Naive thymus-derived CD4-positive, alpha-beta T cell (primary cell): ENCODE measurements around the gene BEAN1. TPM values are rescaled to one million over a fixed set of nuclear protein-coding genes. Genes with fewer than 3 reads are reported as not detected.
A peak's percentile ranks its signal among the peaks of the same experiment; 100 is the strongest.

Experiments used
- ATAC-seq: fragments of 150-1000 bp; cut with Tn5 transposase; 2 replicates; pipeline ENCODE4 v1.10.0; 2021; ENCODE audit warnings: mild to moderate bottlenecking, moderate library complexity
- CTCF ChIA-PET: fragments of 350-600 bp; sonication (Branson Sonifier 250); formaldehyde crosslinking; loops from one replicate; lab custom pipeline; 2021; ENCODE audit warnings: antibody characterized with exemption; lab: Charles Lee
- POLR2A ChIA-PET: fragments of 350-600 bp; sonication (Branson Sonifier 250); formaldehyde crosslinking; loops from one replicate; lab custom pipeline; 2021; ENCODE audit warnings: antibody characterized with exemption, inconsistent platforms; lab: Charles Lee
- DNase-seq, 9 donors: peaks; one replicate each; pipeline versions ENCODE4 v3.0.0 to v3.0.0-alpha.2; 2020 to 2022; ENCODE audit warnings: mixed read lengths in 1 of 9
- H3K27ac ChIP-seq: one replicate; pipeline ENCODE4 v1.7.0; 2013; ENCODE audit warnings: mild to moderate bottlenecking, low read depth, low read length, moderate library complexity
- H3K27me3 ChIP-seq, 2 donors: one replicate each; pipeline ENCODE4 v1.7.0; 2013; ENCODE audit warnings: low read length in 2 of 2, mild to moderate bottlenecking in 2 of 2, moderate library complexity in 2 of 2; ENCODE audit not compliant: control insufficient read depth in 2 of 2, insufficient read depth in 2 of 2
- H3K36me3 ChIP-seq, 3 experiments: 1 replicate in 2 of 3; 2 replicates in 1 of 3; pipeline ENCODE4 v1.7.0; 2013; ENCODE audit warnings: low read length in 3 of 3, mild to moderate bottlenecking in 3 of 3, moderate library complexity in 1 of 3; ENCODE audit not compliant: insufficient read depth in 3 of 3, control insufficient read depth in 2 of 3
- H3K4me1 ChIP-seq, 2 donors: one replicate each; pipeline ENCODE4 v1.7.0; 2013; ENCODE audit warnings: low read length in 2 of 2, mild to moderate bottlenecking in 2 of 2, moderate library complexity in 1 of 2; ENCODE audit not compliant: control insufficient read depth in 2 of 2, insufficient read depth in 2 of 2
- H3K4me3 ChIP-seq: 2 replicates; pipeline ENCODE4 v1.7.0; 2013; ENCODE audit warnings: mild to moderate bottlenecking, low read length
- H3K9me3 ChIP-seq, 3 experiments: 1 replicate in 2 of 3; 2 replicates in 1 of 3; pipeline ENCODE4 v1.7.0; 2013; ENCODE audit warnings: low read length in 3 of 3; ENCODE audit not compliant: control insufficient read depth in 2 of 3
- H3K27ac Mint-ChIP-seq, 9 donors: one replicate each; pipeline ENCODE4 v1.8.0; 2020 to 2022; ENCODE audit warnings: mixed read lengths in 9 of 9, mild to moderate bottlenecking in 8 of 9, moderate library complexity in 5 of 9, inconsistent platforms in 2 of 9
- H3K27me3 Mint-ChIP-seq, 5 donors: one replicate each; pipeline ENCODE4 v1.8.0; 2021 to 2022; ENCODE audit warnings: mixed read lengths in 5 of 5, mild to moderate bottlenecking in 1 of 5
- H3K36me3 Mint-ChIP-seq, 5 donors: one replicate each; pipeline ENCODE4 v1.8.0; 2020 to 2022; ENCODE audit warnings: mixed read lengths in 5 of 5, mild to moderate bottlenecking in 3 of 5, inconsistent platforms in 1 of 5
- H3K4me1 Mint-ChIP-seq, 7 donors: one replicate each; pipeline ENCODE4 v1.8.0; 2020 to 2022; ENCODE audit warnings: mixed read lengths in 7 of 7, mild to moderate bottlenecking in 3 of 7, inconsistent platforms in 1 of 7
- H3K4me3 Mint-ChIP-seq, 10 donors: one replicate each; pipeline ENCODE4 v1.8.0; 2020 to 2022; ENCODE audit warnings: mild to moderate bottlenecking in 10 of 10, mixed read lengths in 10 of 10, moderate library complexity in 6 of 10, inconsistent platforms in 2 of 10
- H3K9me3 Mint-ChIP-seq, 11 donors: one replicate each; pipeline ENCODE4 v1.8.0; 2020 to 2022; ENCODE audit warnings: mixed read lengths in 11 of 11, mild to moderate bottlenecking in 4 of 11, inconsistent platforms in 1 of 11, moderate library complexity in 1 of 11
- intact Hi-C, 2 donors: fragments of 100-400 bp; cut with micrococcal nuclease; formaldehyde crosslinking; loops; one replicate each; pipeline ENCODE4 v1.15.1; 2023
- polyA plus RNA-seq, 2 donors: library from polyadenylated mRNA; unstranded; fragments of 300-500 nt; fragmentation: Illumina TruSeq; gene quantifications; one replicate each; pipeline ENCODE4 v1.2.3, GENCODE V29; 2021
- total RNA-seq, 6 experiments: library from RNA in 5 of 6; stranded (reverse) in 5 of 6; gene quantifications; 1 replicate in 5 of 6; 2 replicates in 1 of 6; pipeline ENCODE4 v1.2.3 and lab custom pipeline; 2021 to 2026

BEAN1 gene
- total and polyA plus RNA-seq, 7 experiments from 2014 or later = not detected

DNA sequence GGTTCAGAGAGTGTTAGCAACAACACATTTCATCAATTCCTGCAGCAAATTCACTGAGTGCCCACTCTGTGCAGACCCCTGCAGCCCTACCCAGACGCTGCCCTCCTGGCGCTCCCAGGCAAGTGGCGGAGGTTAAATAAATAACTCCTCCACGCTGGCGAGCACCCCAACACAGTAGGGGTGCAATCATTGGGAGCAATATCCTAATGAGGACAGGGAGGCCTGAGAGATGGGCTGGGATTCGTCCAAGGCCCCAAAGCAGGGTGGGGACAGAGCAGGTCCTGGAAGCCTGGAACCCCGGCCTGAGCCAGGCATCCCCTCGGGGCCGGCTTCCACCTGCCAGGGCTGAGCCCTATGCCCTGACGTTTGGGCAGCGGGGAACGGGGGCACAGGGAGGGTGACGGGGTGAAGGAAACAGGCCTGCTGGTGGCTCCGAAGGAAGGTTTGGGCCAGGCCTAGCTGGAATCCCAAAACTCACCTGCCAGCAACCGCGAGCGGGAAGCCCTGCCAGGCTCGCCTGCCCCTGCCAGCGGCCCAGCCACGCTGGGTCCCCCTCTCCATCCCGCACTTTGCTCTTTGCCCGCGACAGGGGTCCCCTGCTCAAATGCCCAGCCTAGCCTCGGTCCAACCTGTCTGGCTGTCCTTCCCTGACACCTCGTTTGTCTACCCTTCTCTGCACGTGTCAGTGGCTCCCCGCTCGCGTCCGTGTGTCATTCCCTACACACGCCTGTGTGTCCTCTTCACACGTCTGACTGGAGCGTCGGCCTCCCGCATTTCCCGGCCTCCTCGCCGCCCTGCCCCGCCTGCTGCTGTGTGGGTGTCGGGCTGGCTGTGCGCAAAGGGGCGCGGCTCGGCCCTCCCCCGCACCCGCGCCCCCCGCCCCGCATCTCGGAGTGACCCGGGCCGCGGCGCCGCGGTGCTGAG lies 721 bp upstream of the BEAN1 start:
- Mint-ChIP-seq H3K27me3 (peaks cover 56 to 78% (median 64%) of the 10 kb centered on the region in 5 donors), H3K36me3 (peaks cover 0 to 4% (median 0%) of the 10 kb centered on the region in 5 donors), H3K27ac (no peak overlapping the region), H3K4me3 (peak overlapping the region; percentile 20 to 76 (median 57)), H3K4me1 (peaks cover 2 to 16% (median 7%) of the 10 kb centered on the region in 7 donors), H3K9me3 (peaks cover 0 to 5% (median 0%) of the 10 kb centered on the region in 11 donors)
- no peak for DNase-seq
- Histone ChIP-seq H3K4me3 (no peak overlapping the region), H3K4me1 (peaks cover 0 to 11% of the 10 kb centered on the region in 2 donors), H3K27ac (no peak overlapping the region), H3K27me3 (peaks cover 4 to 13% of the 10 kb centered on the region in 2 donors), H3K36me3 (no peaks in the 10 kb centered on the region), H3K9me3 (no peaks in the 10 kb centered on the region)
- intact Hi-C loops = no loop called here
- ChIA-PET CTCF (no interaction called here), POLR2A (no interaction called here)
- ATAC-seq = peak; percentile 27

- H3K9me3 Mint-ChIP-seq = peaks cover 0 to 5% (median 0%) of the 10 kb centered on the region in 11 donors
- POLR2A ChIA-PET = no interaction called here
- no peak overlapping the region for H3K4me3 ChIP-seq
These were observed 981 bp downstream of the BEAN1 start for GRCh38 chr16:66427871-66428681.

DNA sequence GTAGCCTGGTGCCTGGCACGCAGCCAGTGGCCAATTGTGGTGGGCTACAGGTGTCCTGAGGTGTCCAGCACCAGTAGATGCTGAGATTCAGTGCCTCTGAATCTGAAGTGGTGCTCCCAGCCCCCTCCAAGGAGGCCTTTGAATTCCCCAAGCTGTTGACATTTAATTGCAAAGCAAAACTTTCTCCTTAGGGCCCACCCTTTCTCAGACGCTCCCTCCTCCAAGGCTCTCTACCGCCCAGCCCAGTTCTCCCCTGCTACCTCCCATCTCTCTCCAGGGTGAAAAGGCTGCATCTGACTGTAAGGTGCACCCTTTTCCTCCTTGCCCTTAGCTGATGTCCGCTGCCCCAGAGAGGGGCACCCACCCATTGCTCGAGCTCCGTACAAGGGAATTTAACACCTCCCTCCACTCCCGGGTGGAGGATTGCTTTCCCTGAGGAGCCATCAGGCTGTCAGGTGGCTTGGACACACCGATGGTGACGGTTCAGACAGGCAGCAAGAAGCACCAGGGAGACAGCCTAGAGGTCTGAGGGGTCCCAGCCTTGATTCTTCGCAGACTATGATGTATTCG lies 1.7 kb downstream of the BEAN1 start:
- H3K9me3 ChIP-seq = no peaks in the 10 kb centered on the region
- ChIA-PET POLR2A (no interaction called here), CTCF (interaction anchor here (0.6 kb wide), 2 partner anchors 62 to 220 kb away, joined by 3 to 4 read pairs; no protein-coding TSS in a partner anchor)
- Mint-ChIP-seq H3K36me3 (peaks cover 0 to 2% (median 0%) of the 10 kb centered on the region in 5 donors), H3K4me3 (peak overlapping the region; percentile 3 to 79 (median 56)), H3K27me3 (peaks cover 64 to 75% (median 70%) of the 10 kb centered on the region in 5 donors), H3K9me3 (peaks cover 0 to 5% (median 0%) of the 10 kb centered on the region in 11 donors), H3K27ac (peak overlapping the region in 1 of 9 donors; percentile 74), H3K4me1 (peaks cover 2 to 16% (median 6%) of the 10 kb centered on the region in 7 donors)
- DNase-seq = no peak
- H3K4me3 ChIP-seq = no peak overlapping the region
- no peaks in the 10 kb centered on the region for H3K36me3 ChIP-seq
- intact Hi-C loops = loop anchor here in 1 of 2 donors (2.0 kb wide), 1 partner anchor 20 kb away; no protein-coding TSS in a partner anchor
- H3K4me1 ChIP-seq = peaks cover 0 to 11% of the 10 kb centered on the region in 2 donors
- ATAC-seq = no peak
- peaks cover 4 to 13% of the 10 kb centered on the region in 2 donors for H3K27me3 ChIP-seq
- H3K27ac ChIP-seq = no peak overlapping the region

More at GRCh38 chr16:66427871-66428681, 981 bp downstream of the BEAN1 start:
- no peaks in the 10 kb centered on the region for H3K36me3 ChIP-seq
- intact Hi-C loops = loop anchor here in 1 of 2 donors (2.0 kb wide), 1 partner anchor 19 kb away; no protein-coding TSS in a partner anchor
- H3K4me3 Mint-ChIP-seq = peak overlapping the region; percentile 20 to 79 (median 60)
- peaks cover 64 to 79% (median 68%) of the 10 kb centered on the region in 5 donors for H3K27me3 Mint-ChIP-seq
- peak; percentile 34 for ATAC-seq
- peaks cover 2 to 16% (median 6%) of the 10 kb centered on the region in 7 donors for H3K4me1 Mint-ChIP-seq
- H3K27me3 ChIP-seq = peaks cover 4 to 13% of the 10 kb centered on the region in 2 donors
- H3K9me3 ChIP-seq = no peaks in the 10 kb centered on the region
- peaks cover 0 to 11% of the 10 kb centered on the region in 2 donors for H3K4me1 ChIP-seq
- CTCF ChIA-PET = no interaction called here
- no peak overlapping the region for H3K27ac ChIP-seq
- peaks cover 0 to 2% (median 0%) of the 10 kb centered on the region in 5 donors for H3K36me3 Mint-ChIP-seq
- no peak overlapping the region for H3K27ac Mint-ChIP-seq
- DNase-seq = peak in 1 of 9 donors; percentile 2

DNA sequence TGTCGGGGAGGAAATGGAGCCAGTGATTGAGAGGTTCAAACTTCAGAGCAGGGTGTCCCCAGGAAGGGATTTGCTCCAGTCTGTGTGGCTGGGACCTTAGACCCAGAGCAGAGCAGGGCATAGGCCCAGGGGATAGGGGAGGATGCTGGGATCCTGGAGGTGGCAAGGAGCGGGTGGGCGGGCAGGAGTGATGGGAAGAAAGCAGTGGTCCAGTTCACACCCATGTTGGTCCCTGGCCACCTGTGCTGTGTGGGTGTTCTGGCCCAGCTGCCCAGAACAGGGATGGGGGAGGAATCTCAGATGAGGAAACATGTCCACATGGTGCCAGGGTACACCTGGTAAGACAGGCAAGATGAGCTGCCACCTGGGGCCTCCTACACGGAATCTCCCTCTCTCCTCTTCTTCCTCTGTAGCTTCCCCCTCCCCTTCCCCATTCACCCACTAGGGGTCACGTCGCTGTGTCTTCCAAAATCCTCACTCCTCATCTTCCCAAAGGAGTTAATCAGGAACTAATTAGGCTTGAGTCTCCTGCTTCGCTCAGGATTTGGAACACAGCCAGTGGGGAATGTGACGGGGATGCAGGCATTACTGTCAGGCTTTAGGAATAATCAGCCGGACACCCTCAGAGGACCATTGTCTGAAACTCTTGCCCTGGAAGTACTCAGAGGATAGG lies 2.3 kb downstream of the BEAN1 start:
- H3K27me3 Mint-ChIP-seq = peaks cover 61 to 71% (median 66%) of the 10 kb centered on the region in 5 donors
- peak overlapping the region in 3 of 10 donors; percentile 43 to 72 (median 62) for H3K4me3 Mint-ChIP-seq
- Histone ChIP-seq H3K4me1 (peaks cover 0 to 11% of the 10 kb centered on the region in 2 donors), H3K4me3 (no peak overlapping the region), H3K36me3 (no peaks in the 10 kb centered on the region), H3K9me3 (no peaks in the 10 kb centered on the region), H3K27ac (no peak overlapping the region), H3K27me3 (peaks cover 4 to 13% of the 10 kb centered on the region in 2 donors)
- POLR2A ChIA-PET = no interaction called here
- intact Hi-C loops = loop anchor here in 1 of 2 donors (2.0 kb wide), 1 partner anchor 21 kb away; no protein-coding TSS in a partner anchor
- no peak overlapping the region for H3K27ac Mint-ChIP-seq
- DNase-seq = no peak
- no peak for ATAC-seq
- CTCF ChIA-PET = interaction anchor here (0.6 kb wide), 2 partner anchors 62 to 219 kb away, joined by 3 to 4 read pairs; no protein-coding TSS in a partner anchor
- H3K4me1 Mint-ChIP-seq = peaks cover 2 to 16% (median 6%) of the 10 kb centered on the region in 7 donors
- peaks cover 0 to 5% (median 0%) of the 10 kb centered on the region in 11 donors for H3K9me3 Mint-ChIP-seq
- H3K36me3 Mint-ChIP-seq = peaks cover 0 to 2% (median 0%) of the 10 kb centered on the region in 5 donors

DNA sequence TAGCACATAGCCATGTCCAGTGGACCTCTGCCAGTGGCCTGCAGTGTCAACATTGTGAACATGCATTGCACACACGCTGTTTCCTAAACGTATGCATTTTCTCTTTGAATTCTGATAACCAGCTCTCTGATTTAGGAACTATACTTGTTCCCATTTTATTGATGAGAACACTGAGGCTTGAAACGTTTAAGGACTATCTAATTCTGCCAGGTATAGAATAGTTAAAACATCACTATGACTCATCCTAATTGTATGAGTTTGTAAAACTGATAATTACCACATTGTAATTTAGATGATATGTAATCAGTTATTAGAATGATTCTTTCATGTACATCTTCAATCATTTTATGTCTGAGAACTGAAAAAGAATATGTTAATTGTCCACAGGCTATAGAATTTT lies 3.1 kb downstream of the BEAN1 start:
- H3K9me3 ChIP-seq = no peaks in the 10 kb centered on the region
- no peak overlapping the region for H3K27ac ChIP-seq
- Mint-ChIP-seq H3K36me3 (peaks cover 0 to 2% (median 0%) of the 10 kb centered on the region in 5 donors), H3K9me3 (peaks cover 0 to 5% (median 0%) of the 10 kb centered on the region in 11 donors), H3K27ac (no peak overlapping the region), H3K4me1 (peaks cover 2 to 16% (median 6%) of the 10 kb centered on the region in 7 donors), H3K27me3 (peaks cover 53 to 70% (median 58%) of the 10 kb centered on the region in 5 donors), H3K4me3 (peak overlapping the region in 1 of 10 donors; percentile 43)
- H3K4me1 ChIP-seq = peaks cover 0 to 11% of the 10 kb centered on the region in 2 donors
- no peak overlapping the region for H3K4me3 ChIP-seq
- ChIA-PET CTCF (no interaction called here), POLR2A (no interaction called here)
- intact Hi-C loops = no loop called here
- H3K27me3 ChIP-seq = peaks cover 4 to 13% of the 10 kb centered on the region in 2 donors
- no peaks in the 10 kb centered on the region for H3K36me3 ChIP-seq
- ATAC-seq = no peak
- no peak for DNase-seq
